GM12874 (cell line): ENCODE measurements around the gene CLDN3.

Experiments used
- TF ChIP-seq, protein P1 (sequence below): IDR thresholded peaks from 2 replicates; pipeline ENCODE4 v1.5.1; 2011; ENCODE audit warnings: low read depth, mild to moderate bottlenecking, control low read depth, low read length, moderate library complexity; ENCODE audit not compliant: insufficient read depth

The CLDN3 gene, protein sequence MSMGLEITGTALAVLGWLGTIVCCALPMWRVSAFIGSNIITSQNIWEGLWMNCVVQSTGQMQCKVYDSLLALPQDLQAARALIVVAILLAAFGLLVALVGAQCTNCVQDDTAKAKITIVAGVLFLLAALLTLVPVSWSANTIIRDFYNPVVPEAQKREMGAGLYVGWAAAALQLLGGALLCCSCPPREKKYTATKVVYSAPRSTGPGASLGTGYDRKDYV

DNA sequence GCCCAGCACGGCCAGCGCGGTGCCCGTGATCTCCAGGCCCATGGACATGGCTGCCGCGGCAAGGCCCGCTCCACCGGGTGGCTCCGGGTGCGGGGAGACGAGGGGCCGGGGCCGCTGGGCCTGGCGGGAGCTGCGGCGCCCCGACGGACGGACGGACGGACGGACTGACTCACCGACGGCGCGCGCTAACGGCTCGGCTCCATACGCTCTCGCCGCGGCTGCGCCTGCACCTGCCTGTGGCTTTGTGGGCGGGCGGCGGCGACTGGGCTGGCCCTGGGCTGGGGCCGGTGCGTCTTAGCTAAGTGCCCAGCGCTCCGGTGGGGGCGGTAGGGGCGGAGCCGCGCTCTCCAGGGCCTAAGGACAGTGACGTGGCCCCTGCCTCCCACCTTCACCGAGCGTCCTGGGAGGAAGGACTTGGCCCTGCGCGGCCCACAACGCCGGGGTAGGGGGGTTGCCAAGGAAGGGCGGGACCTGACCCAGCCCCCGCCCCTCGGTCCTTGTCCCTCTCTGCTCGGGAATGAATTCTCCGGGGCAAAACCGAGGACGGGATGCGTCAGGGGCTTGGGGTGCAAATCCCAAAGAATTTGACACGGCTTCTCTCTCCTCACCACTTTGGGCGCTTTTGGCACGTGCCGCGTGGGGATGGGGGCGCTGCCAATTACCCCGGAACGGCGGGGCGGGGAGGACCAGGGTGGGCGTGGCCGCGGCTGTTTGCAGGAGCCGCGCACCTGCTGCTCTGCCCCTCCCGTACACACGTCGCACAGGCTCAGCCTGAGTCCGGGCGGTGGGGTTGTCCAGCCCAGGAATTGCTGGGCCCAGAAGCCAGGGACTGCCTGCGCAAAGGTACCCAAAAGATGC is at the start of gene CLDN3:
TSS of gene CLDN3 (minus strand) at position 269 of the 858 bp plus-strand sequence. CDS start at position 48, 221 bp downstream.
- TF ChIP-seq, protein P1, sequence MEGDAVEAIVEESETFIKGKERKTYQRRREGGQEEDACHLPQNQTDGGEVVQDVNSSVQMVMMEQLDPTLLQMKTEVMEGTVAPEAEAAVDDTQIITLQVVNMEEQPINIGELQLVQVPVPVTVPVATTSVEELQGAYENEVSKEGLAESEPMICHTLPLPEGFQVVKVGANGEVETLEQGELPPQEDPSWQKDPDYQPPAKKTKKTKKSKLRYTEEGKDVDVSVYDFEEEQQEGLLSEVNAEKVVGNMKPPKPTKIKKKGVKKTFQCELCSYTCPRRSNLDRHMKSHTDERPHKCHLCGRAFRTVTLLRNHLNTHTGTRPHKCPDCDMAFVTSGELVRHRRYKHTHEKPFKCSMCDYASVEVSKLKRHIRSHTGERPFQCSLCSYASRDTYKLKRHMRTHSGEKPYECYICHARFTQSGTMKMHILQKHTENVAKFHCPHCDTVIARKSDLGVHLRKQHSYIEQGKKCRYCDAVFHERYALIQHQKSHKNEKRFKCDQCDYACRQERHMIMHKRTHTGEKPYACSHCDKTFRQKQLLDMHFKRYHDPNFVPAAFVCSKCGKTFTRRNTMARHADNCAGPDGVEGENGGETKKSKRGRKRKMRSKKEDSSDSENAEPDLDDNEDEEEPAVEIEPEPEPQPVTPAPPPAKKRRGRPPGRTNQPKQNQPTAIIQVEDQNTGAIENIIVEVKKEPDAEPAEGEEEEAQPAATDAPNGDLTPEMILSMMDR, result no peak

DNA sequence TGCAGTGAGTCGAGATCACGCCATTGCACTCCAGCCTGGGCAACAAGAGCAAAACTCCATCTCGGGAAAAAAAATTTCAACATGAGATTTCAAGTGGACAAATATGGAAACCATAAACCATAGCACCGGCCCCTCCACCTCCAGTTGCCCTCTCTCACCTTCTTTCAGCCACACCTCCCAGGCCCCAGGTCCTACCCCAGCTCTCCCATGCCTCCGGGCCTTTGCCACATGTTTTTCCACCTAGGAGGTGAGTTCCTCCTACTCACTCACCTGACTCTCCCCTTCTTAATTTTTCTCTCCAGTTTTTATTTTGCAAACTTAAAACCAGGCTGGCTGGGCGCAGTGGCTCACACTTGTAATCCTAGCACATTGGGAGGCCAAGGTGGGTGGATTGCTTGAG is 47.1 kb upstream of the CLDN3 start:
- TF ChIP-seq, protein P1, result no peak

DNA sequence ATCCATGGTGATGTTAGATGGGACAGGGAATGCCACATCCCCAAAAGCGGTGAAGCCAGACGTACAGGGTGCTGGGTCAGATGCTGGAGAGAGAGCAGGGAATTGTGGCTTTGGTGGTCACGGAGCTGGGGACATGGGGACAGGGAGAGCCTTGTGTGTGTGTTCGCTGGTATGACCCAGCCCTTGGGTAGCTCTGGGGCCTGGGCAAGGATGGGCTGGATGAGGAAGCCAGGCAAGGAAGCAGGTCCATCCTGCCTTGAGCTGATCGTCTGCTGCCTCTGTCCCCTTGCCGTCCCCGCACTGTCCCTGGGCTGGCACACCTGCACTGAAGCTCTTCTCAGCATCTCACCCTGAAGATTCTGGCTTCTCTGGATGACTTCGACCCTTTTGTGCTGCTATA is 45.4 kb upstream of the CLDN3 start:
- TF ChIP-seq, protein P1, result no peak

DNA sequence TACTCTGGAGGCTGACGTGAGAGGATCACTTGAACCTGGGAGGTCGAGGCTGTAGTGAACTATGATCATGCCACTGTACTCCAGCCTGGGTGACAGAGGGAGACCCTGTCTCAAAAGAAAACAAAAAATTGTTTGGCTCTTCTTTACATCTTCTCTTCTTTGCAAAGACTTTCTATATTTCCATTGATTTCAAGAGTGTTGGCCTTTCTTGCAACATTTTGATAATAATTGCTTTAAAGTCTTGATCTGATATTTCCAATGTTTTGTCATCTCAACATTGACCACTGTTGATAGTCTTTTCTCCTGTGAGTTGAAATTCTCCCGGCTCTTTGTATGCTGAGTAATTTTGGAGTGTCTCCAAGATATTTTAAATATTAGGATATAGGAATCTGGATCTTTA is 42.9 kb upstream of the CLDN3 start:
- TF ChIP-seq, protein P1, result no peak

DNA sequence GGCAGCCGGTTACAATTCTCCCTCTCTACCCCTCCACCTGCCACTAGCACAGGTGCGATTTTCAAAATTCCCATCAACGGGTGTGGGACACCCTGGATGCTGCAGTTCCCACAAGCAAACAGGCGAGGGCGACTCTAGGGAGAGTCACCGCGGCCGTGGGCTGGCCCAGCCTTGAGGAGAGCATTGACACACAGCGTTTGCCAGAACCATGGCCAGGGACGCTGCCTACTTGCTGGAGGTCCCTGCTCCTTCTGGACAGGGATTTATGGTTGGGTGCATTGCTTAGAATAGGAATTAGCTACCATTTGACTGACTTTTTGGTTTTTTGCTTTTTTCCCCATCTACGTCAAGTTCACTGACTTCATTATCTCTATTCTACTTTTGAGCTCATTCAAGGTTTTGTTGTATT is 41.7 kb upstream of the CLDN3 start:
- TF ChIP-seq, protein P1, result peak; percentile 83

DNA sequence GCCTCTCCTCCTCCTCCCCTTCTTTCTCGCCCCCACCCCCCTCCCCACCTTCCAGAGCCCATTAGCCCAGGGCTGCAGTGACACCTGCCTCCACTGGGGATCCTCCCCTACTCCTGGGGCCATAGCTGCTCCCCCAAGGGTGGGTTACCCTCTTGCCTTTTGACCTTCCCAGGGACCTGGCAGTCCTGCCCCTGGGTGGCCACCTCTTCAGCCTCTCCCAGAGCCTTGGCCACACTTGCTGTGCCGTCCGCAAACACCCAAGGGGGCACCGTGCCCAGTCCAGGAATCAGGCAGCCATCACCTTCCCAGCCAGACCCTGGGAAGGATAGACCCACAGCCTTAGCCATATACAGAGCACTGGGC is 40.9 kb upstream of the CLDN3 start:
- TF ChIP-seq, protein P1, result no peak

DNA sequence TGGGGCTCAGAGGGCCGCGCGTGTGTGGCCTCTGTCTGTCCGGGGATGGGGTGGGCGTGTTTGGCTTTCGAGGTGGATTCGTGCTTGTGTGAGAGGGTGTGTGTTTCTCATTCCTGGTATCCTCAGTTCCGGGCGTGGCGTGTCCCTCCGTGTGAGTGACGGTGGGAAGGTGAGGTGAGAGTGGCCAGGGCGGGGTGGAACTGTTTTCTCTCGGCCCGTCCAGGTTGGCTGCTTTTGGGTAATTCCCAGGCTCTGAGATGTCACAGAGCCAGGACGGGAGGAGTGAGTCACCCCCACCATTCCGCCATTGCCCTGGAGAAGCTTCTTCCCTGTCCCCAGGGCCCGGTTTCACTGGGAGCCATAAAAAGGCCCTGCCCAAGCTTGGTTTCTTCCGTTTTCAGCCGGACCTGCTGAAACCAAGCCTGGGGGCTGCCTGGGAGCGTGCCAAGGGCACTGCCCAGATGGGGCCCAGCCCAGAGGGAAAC is 39.4 kb upstream of the CLDN3 start:
- TF ChIP-seq, protein P1, result no peak
